IPS-18a (cell line): ENCODE results near the gene NDUFAB1.
"Not testable (repeated sequence)": the region's sequence is repeated elsewhere in the genome, so short reads cannot be mapped to it uniquely, and the experiment has no call there.

ENCODE experiments used
- H3K27ac ChIP-seq: one replicate; pipeline ENCODE4 v1.5.1; 2013; ENCODE audit warnings: low read length
- H3K27me3 ChIP-seq: one replicate; pipeline ENCODE4 v1.6.1; 2013; ENCODE audit warnings: mild to moderate bottlenecking, low read length; ENCODE audit not compliant: control insufficient read depth, insufficient read depth
- H3K36me3 ChIP-seq: one replicate; pipeline ENCODE4 v1.6.1; 2013; ENCODE audit warnings: low read depth, low read length; ENCODE audit not compliant: control insufficient read depth
- H3K4me1 ChIP-seq: one replicate; pipeline ENCODE4 v1.6.1; 2013; ENCODE audit warnings: low read depth, low read length; ENCODE audit not compliant: control insufficient read depth
- H3K4me3 ChIP-seq: one replicate; pipeline ENCODE4 v1.5.1; 2013; ENCODE audit warnings: low read length
- H3K9ac ChIP-seq: one replicate; pipeline ENCODE4 v1.6.1; 2013; ENCODE audit warnings: mild to moderate bottlenecking, low read length, moderate library complexity
- H3K9me3 ChIP-seq: one replicate; pipeline ENCODE4 v1.6.1; 2013; ENCODE audit warnings: low read depth, low read length; ENCODE audit not compliant: control insufficient read depth

NDUFAB1 gene

DNA sequence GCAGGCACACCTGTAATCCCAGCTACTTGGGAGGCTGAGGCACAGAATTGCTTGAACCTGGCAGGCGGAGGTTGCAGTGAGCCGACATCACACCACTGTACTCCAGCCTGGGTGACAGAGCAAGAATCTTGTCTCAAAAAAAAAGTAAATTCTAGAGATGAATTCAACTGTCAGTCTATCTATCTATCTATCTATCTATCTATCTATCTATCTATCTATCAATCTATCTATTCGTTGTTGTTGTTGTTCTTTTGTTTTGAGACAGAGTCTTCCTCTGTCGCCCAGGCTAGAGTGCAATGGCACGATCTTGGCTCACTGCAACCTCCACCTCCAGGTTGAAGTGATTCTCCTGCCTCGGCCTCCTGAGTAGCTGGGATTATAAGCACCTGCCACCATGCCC, 14.8 kb upstream of the NDUFAB1 start:
- not testable (repeated sequence) for H3K9me3 ChIP-seq, H3K4me1 ChIP-seq, H3K4me3 ChIP-seq, H3K27ac ChIP-seq, H3K27me3 ChIP-seq, H3K9ac ChIP-seq
- peaks cover 49% of the 10 kb centered on the region for H3K36me3 ChIP-seq

DNA sequence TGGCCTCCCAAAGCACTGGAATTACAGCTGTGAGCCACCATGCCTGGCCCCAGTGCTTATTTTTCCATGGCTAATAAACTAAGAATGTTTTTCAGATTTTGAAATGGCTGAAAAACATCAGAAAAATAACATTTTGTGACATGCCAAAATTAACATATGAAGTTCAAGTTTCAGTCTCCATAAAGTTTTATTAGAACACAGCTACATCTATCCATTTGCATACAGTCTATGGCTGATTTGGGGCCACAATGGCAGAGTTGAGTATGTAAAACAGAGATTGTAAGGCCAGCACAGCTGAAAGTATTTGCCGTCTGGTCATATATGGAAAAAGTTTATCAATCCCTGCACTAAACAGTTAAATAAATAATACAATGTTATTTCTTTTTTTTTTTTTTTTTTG, 13.8 kb upstream of the NDUFAB1 start:
- H3K4me3 ChIP-seq, result no peak overlapping the region
- no peak overlapping the region for H3K9ac ChIP-seq
- no peak overlapping the region for H3K27ac ChIP-seq
- no peaks in the 10 kb centered on the region for H3K27me3 ChIP-seq
- peaks cover 51% of the 10 kb centered on the region for H3K36me3 ChIP-seq
- no peaks in the 10 kb centered on the region for H3K9me3 ChIP-seq
- H3K4me1 ChIP-seq, result no peaks in the 10 kb centered on the region

DNA sequence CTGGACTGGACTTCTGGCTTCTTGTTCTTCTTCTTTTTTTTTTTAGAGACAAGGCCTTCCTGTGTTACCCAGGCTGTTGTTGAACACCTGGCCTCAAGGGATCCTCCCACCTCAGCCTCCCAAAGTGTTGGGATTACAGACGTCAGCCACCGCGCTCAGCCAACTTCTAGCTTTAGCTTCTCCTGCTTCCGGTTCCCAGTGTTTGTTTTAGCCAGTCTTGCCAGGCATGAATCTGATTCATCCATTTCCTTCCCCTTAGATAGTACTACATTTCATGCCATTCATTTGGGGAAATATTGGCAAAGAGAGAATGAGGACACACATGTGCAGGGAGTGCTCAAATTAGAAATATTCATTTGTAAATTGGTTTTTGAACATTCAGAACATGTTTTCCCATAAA, 12.1 kb upstream of the NDUFAB1 start:
- no peak overlapping the region for H3K9ac ChIP-seq
- H3K27me3 ChIP-seq, result no peaks in the 10 kb centered on the region
- no peak overlapping the region for H3K4me3 ChIP-seq
- H3K4me1 ChIP-seq, result no peaks in the 10 kb centered on the region
- H3K36me3 ChIP-seq, result peaks cover 53% of the 10 kb centered on the region
- H3K9me3 ChIP-seq, result no peaks in the 10 kb centered on the region
- H3K27ac ChIP-seq, result no peak overlapping the region

DNA sequence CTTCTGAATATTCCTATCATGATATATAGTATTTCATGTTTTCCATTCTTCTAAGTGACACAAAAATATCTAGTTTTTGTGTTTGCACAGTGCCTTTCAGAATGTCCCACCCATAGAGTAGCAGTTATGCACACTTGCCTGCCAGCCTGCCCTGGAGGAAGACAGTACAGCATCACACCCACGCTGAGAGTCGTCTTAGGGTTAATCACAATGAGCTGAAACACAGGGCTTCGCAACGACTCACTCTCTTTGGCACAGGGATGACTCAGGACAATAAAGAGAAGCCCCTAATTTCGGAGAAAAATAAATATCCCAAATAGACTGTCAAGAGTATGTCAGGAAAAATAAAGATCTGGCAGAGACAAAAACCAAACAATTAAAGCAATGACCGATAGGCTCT, 11.6 kb upstream of the NDUFAB1 start:
- Histone ChIP-seq H3K27ac (no peak overlapping the region), H3K9me3 (no peaks in the 10 kb centered on the region), H3K27me3 (no peaks in the 10 kb centered on the region), H3K4me3 (no peak overlapping the region), H3K9ac (no peak overlapping the region), H3K36me3 (peaks cover 53% of the 10 kb centered on the region), H3K4me1 (no peaks in the 10 kb centered on the region)

DNA sequence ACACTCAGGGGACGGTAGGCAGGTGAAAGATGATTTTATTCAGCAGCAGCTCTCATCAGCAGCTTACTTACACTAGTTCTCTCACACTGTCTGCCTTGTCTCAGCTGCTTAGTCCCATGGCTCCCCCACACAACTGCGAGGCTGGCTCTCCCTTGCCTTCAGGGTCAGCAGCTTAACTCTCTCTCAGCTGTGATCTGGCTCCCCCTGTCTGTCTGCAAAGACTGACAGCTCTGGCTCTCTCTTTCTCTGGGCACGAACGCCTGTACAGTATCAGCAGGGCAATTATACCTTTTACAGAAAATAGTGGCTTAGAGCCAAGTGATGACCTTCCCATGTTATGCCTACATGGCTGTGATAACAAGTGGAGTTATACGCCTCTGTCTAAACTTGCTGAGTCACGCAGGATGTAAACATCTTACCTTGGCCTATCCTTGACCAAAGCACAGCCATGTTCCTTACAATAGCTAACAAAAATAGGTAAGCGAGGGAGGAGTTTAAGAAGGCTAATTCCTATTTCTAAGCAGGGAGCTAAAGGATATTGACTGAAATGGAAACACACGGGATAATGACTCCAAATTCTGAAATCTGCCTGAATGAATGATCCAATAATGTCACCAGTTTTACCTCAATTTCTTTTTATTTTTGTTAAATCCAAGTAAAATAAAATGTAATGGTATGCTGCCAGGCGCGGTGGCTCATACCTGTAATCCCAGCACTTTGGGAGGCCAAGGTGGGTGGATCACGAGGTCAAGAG, 1.1 kb upstream of the NDUFAB1 start:
- H3K4me1 ChIP-seq, result peaks cover 7% of the 10 kb centered on the region
- no peak overlapping the region for H3K9ac ChIP-seq
- H3K27ac ChIP-seq, result no peak overlapping the region
- no peak overlapping the region for H3K4me3 ChIP-seq
- H3K36me3 ChIP-seq, result peaks cover 16% of the 10 kb centered on the region
- H3K27me3 ChIP-seq, result no peaks in the 10 kb centered on the region
- H3K9me3 ChIP-seq, result no peaks in the 10 kb centered on the region

DNA sequence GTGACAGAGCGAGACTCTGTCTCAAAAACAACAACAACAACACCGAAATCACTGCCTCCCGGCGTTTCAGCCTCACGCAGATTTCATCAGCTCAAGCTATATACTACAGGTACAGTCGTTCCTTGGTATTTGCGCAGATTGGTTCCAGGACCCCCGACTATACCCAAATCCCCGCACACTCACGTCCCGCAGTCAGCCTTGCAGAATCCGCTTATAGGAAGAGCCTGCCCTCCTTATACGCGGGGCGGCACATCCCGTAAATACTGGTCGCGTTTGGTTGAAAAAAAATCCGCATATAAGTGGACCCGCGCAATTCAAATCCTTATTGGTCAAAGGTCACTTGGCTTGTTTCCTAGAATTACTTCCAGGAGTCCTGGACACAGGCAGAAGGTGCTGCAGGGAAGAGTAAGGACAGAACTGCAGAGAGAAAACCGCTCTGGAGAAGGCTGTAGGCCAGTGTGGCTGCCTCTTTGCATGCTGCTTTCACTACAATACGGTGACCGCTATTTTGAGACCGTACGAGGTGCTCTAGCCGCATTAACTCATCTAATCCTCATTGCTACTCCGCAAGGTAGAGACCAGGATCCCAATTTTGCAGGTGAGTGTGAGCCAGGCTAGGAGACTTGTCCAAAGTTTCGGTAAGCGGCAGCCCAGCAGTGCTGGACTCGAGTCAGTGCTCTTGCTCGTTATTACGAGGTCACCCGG, 718 bp downstream of the NDUFAB1 start:
- Histone ChIP-seq H3K4me1 (peaks cover 4% of the 10 kb centered on the region), H3K9ac (peak overlapping the region; percentile 93), H3K9me3 (no peaks in the 10 kb centered on the region), H3K36me3 (peaks cover 24% of the 10 kb centered on the region), H3K27ac (peak overlapping the region; percentile 26), H3K27me3 (no peaks in the 10 kb centered on the region), H3K4me3 (peak overlapping the region; percentile 96)

DNA sequence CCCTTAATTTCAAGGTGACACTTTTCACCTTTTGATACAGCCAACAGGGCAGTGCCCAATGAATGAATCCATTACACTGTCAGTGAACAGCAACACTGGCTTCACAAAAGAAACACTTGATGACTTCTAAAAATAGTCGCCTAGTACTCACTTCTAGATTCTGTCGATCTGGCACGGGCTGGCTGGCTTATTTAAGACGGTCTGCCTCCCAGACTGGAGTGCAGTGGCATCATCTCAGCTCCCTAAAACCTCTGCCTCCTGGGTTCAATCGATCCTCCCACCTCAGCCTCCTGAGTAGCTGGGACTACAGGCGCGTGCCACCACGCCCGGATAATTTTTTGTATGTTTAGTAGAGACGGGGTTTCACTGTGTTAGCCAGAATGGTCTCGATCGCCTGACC, 1.9 kb downstream of the NDUFAB1 start:
- Histone ChIP-seq H3K27me3 (no peaks in the 10 kb centered on the region), H3K9ac (no peak overlapping the region), H3K27ac (no peak overlapping the region), H3K4me3 (no peak overlapping the region), H3K9me3 (no peaks in the 10 kb centered on the region), H3K36me3 (peaks cover 31% of the 10 kb centered on the region), H3K4me1 (peaks cover 3% of the 10 kb centered on the region)

DNA sequence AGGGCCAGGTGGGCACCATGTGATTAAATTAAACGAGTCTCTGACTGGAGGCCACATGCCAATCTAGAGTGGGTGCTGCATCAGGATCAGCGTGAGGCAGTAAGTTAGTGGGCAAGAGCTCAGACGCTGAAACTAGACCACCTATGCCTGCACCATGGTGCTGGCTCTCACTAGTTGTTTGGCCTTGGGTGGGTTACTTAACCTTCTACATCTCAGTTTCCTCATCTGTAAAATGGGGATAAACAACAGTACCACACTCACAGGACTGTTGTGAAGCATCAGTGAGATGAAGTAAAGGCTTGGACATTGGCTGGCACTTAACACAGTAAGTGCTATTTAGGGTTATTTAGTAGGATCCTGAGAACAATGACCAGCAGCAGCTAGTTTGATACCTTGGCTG, 5.9 kb downstream of the NDUFAB1 start:
- H3K9me3 ChIP-seq, result no peaks in the 10 kb centered on the region
- H3K9ac ChIP-seq, result no peak overlapping the region
- H3K27me3 ChIP-seq, result no peaks in the 10 kb centered on the region
- H3K27ac ChIP-seq, result no peak overlapping the region
- no peaks in the 10 kb centered on the region for H3K4me1 ChIP-seq
- no peak overlapping the region for H3K4me3 ChIP-seq
- peaks cover 48% of the 10 kb centered on the region for H3K36me3 ChIP-seq

DNA sequence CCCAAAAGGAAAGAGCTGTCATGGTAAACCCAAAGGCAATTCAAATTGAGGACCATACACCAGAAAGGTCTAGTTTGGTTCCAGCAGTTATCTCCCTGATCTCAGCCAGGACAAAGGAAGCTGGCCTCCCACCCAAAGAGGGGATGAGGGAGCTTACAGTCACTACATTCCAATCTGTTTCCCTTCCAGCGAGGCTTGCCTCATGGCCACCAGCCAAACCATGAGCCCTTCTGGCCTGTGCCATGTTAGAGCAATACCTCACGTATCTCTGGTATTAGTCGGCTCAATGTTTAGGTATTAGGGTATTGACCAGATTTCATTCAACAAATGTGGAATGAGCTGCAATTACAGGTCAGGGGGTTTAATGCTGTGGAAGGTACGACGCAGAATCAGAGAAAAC, 8.4 kb downstream of the NDUFAB1 start:
- Histone ChIP-seq H3K9ac (no peak overlapping the region), H3K36me3 (peaks cover 54% of the 10 kb centered on the region), H3K27me3 (no peaks in the 10 kb centered on the region), H3K4me3 (no peak overlapping the region), H3K27ac (no peak overlapping the region), H3K9me3 (no peaks in the 10 kb centered on the region), H3K4me1 (no peaks in the 10 kb centered on the region)

DNA sequence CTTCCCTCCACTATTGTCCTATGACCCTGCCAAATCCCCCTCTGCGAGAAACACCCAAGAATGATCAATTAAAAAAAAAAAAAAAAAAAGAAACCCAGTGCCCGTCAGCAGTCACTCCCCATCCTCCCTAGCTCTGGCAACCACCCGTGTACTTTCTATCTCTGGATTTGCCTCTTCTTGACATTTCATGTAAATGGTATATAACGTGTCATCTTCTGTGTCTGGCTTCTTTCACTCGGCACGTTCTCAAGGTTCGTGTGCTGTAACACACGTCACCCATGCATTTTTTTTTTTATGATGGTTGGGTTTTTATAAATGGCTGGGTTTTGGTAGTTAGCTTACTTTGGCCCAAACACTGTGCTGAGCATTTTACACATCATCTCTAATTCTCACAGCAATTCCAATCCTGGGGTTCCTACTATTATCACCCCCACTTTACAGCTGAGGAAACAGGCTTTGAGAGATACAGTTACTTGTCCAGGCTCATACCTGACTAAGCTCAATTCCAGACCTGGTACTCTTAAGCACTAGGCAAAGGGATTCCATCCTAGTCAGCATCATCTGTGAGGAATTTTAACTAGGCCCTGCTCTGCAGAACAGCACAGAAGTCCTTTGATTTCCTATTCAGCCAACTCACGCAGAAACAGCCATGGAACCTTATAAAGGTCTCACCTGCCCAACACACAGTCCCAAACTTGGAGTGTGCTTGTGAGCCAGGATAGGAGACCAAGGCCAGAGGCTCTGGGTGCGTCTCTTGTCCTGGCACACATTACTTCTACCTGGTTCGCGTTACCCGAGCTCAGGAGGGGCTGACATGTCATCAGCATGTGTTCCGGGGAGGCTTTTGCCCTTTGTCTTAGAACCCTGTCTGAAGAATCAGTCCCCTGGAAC, 11.7 kb downstream of the NDUFAB1 start:
- H3K27me3 ChIP-seq, result no peaks in the 10 kb centered on the region
- no peak overlapping the region for H3K4me3 ChIP-seq
- no peaks in the 10 kb centered on the region for H3K9me3 ChIP-seq
- H3K4me1 ChIP-seq, result no peaks in the 10 kb centered on the region
- H3K36me3 ChIP-seq, result peaks cover 55% of the 10 kb centered on the region
- no peak overlapping the region for H3K27ac ChIP-seq
- no peak overlapping the region for H3K9ac ChIP-seq

DNA sequence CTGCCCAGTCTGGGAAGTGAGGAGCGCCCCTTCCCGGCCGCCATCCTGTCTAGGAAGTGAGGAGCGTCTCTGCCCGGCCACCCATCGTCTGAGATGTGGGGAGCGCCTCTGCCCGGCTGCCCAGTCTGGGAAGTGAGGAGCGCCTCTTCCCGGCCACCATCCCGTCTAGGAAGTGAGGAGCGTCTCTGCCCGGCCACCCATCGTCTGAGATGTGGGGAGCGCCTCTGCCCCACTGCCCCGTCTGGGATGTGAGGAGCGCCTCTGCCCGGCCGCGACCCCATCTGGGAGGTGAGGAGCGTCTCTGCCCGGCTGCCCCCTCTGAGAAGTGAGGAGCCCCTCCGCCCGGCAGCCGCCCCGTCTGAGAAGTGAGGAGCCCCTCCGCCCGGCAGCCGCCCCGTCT, 12.8 kb downstream of the NDUFAB1 start:
- H3K36me3 ChIP-seq, result peaks cover 51% of the 10 kb centered on the region
- H3K27me3 ChIP-seq, H3K9me3 ChIP-seq, H3K4me3 ChIP-seq, H3K27ac ChIP-seq, H3K4me1 ChIP-seq, H3K9ac ChIP-seq: not testable (repeated sequence)
